ENCODE measurements around the gene ZNF77. TPM values are rescaled to one million over a fixed set of nuclear protein-coding genes. Genes with fewer than 3 reads are reported as not detected.

ZNF77 gene
- polyA plus RNA-seq, 1 donor from 2014 or later, result 13.0 TPM

DNA sequence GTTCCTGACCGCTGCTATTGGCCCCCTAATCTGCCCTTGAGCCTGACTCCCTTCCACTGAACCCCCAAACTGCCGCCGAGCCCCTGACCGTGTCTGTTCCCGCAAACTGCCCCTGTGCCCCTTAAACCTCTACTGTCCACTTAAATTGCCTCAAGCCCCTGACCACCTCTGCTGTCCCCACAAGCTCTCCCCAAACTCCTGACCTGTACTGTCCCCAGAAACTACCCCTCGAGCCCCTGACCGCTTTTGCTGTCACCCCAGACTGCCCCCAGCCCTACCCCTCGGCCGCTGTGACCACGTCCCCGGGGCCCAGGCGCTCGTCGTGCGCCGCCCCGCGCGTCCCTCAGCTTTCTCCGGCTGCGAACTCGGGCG lies 382 bp downstream of the ZNF77 start:
- H3K4me2 ChIP-seq (ENCODE audit: low read length), result peak overlapping the region; percentile 81
- peak overlapping the region; percentile 75 for H3K9ac ChIP-seq (ENCODE audit: low read length)
- H2AFZ ChIP-seq (ENCODE audit: low read depth, low read length), result peak overlapping the region; percentile 51
- H3K79me2 ChIP-seq (replicated peaks; ENCODE audit: insufficient read depth, low read length), result peaks cover 6% of the 10 kb centered on the region
- TF ChIP-seq TAF1 (IDR thresholded peaks at IDR 0.05; ENCODE audit: low read depth) (no peak), POLR2AphosphoS5 (IDR thresholded peaks at IDR 0.05) (no peak), MXI1 (conservative IDR thresholded peaks at IDR 0.05; ENCODE audit: poor library complexity, severe bottlenecking) (no peak), CTCF (IDR thresholded peaks at IDR 0.05; ENCODE audit: poor library complexity, severe bottlenecking) (no peak), EP300 (conservative IDR thresholded peaks at IDR 0.05; ENCODE audit: poor library complexity, severe bottlenecking) (no peak), RAD21 (conservative IDR thresholded peaks at IDR 0.05) (no peak), REST (IDR thresholded peaks at IDR 0.05; ENCODE audit: borderline replicate concordance) (no peak), SMC3 (conservative IDR thresholded peaks at IDR 0.05; ENCODE audit: poor library complexity) (no peak)
- H3F3A ChIP-seq (ENCODE audit: insufficient read depth, low read length, poor library complexity, severe bottlenecking), result no peaks in the 10 kb centered on the region
- H3K27ac ChIP-seq (ENCODE audit: low read length), result no peak overlapping the region
- no peaks in the 10 kb centered on the region for H3K36me3 ChIP-seq (ENCODE audit: insufficient read depth, low read length)
- H4K20me1 ChIP-seq (ENCODE audit: insufficient read depth), result no peaks in the 10 kb centered on the region
- no peaks in the 10 kb centered on the region for H3K9me2 ChIP-seq (ENCODE audit: insufficient read depth, low read length)
- H3K9me3 ChIP-seq (ENCODE audit: low read length), result no peaks in the 10 kb centered on the region
- peak overlapping the region; percentile 89 for H3K4me3 ChIP-seq (ENCODE audit: low read length)
- H3K27me3 ChIP-seq (ENCODE audit: insufficient read depth, low read depth, low read length), result no peaks in the 10 kb centered on the region

GRCh38 chr19:2942928-2943640 lies 1.7 kb downstream of the ZNF77 start:
- no peaks in the 10 kb centered on the region for H4K20me1 ChIP-seq (ENCODE audit: insufficient read depth)
- H3K4me3 ChIP-seq (ENCODE audit: low read length), result no peak overlapping the region
- no peak overlapping the region for H3K4me2 ChIP-seq (ENCODE audit: low read length)

More at GRCh38 chr19:2942928-2943640, 1.7 kb downstream of the ZNF77 start:
- Histone ChIP-seq H3K9ac (ENCODE audit: low read length) (no peak overlapping the region), H3K27ac (ENCODE audit: low read length) (no peak overlapping the region), H3K9me3 (ENCODE audit: low read length) (no peaks in the 10 kb centered on the region), H3K27me3 (ENCODE audit: insufficient read depth, low read depth, low read length) (no peaks in the 10 kb centered on the region), H2AFZ (ENCODE audit: low read depth, low read length) (no peak overlapping the region), H3F3A (ENCODE audit: insufficient read depth, low read length, poor library complexity, severe bottlenecking) (no peaks in the 10 kb centered on the region), H3K79me2 (replicated peaks; ENCODE audit: insufficient read depth, low read length) (no peaks in the 10 kb centered on the region), H3K9me2 (ENCODE audit: insufficient read depth, low read length) (no peaks in the 10 kb centered on the region), H3K36me3 (ENCODE audit: insufficient read depth, low read length) (no peaks in the 10 kb centered on the region)
- TF ChIP-seq REST (IDR thresholded peaks at IDR 0.05; ENCODE audit: borderline replicate concordance) (no peak), EZH2 (IDR thresholded peaks at IDR 0.05; ENCODE audit: borderline replicate concordance, insufficient read depth, low read length, poor library complexity, severe bottlenecking) (no peak), EP300 (conservative IDR thresholded peaks at IDR 0.05; ENCODE audit: poor library complexity, severe bottlenecking) (no peak), MXI1 (conservative IDR thresholded peaks at IDR 0.05; ENCODE audit: poor library complexity, severe bottlenecking) (no peak), POLR2AphosphoS5 (IDR thresholded peaks at IDR 0.05) (no peak), TAF1 (IDR thresholded peaks at IDR 0.05; ENCODE audit: low read depth) (no peak), RAD21 (conservative IDR thresholded peaks at IDR 0.05) (no peak), SMC3 (conservative IDR thresholded peaks at IDR 0.05; ENCODE audit: poor library complexity) (no peak), CTCF (IDR thresholded peaks at IDR 0.05; ENCODE audit: poor library complexity, severe bottlenecking) (no peak)
